ENCODE data around the gene FAM181B. TPM values are rescaled to one million over a fixed set of nuclear protein-coding genes. Genes with fewer than 3 reads are reported as not detected.
"Not testable (repeated sequence)": the region's sequence is repeated elsewhere in the genome, so short reads cannot be mapped to it uniquely, and the experiment has no call there.

The FAM181B gene
- total and polyA plus RNA-seq, 4 donors, result 1.3 to 1.9 (median 1.8) TPM

DNA sequence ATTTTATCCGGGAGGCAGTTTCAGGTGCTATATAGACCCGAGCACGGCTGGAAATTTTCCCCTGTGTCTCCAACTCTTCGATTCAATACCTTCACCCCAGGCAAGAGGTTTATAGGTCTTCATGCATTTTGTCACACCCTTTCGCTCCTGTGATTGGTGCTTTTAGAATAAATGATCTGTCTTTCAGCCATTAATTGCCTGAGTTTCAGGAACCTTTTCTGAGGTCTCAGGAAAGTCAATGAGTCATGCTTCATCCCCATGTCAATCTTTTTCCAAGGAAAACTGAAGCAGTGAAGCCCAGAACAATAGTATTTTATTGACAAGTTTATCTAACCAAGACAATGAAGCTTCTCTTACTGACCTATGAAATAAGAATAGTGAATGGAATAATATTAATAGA, 29.9 kb downstream of the FAM181B start:
- no peaks in the 10 kb centered on the region for H3K4me1 ChIP-seq (ENCODE audit: control insufficient read depth in 1 of 2, insufficient read depth in 2 of 2, low read length in 2 of 2)
- WGBS, 2 donors, result 85 to 89% methylated on average over 5 of the region's 5 CpGs
- intact Hi-C loops (cut with DNase I), result no loop called here

DNA sequence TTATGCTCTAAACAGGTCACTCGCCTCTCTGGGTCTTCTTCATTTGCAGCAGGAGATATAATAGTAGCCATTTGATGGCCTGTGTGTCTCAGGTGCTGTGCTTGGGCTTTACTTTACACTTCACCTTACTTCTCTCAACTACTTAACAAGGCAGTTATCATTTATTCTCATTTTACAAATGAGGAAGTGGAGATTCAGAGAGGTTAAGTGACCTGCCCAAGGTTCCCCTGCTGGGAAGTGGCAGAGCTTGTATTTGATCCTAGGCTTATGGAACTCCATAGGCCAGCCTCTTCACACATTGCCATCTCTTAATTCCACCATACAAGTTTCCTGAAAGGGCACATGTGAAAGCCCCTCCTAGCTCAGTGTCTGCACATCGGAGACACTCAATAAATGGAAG, 30.4 kb downstream of the FAM181B start:
- Histone ChIP-seq H3K36me3 (ENCODE audit: control insufficient read depth in 1 of 2, insufficient read depth in 2 of 2, low read length in 1 of 2) (no peaks in the 10 kb centered on the region), H3K27me3 (ENCODE audit: control insufficient read depth in 1 of 2, insufficient read depth in 2 of 2, low read length in 1 of 2) (no peaks in the 10 kb centered on the region), H3K9me3 (ENCODE audit: control insufficient read depth, low read length) (no peaks in the 10 kb centered on the region), H3K4me3 (ENCODE audit: low read length in 2 of 2) (no peak overlapping the region), H3K27ac (ENCODE audit: low read depth in 1 of 2, low read length in 2 of 2) (no peak overlapping the region), H3K4me1 (ENCODE audit: control insufficient read depth in 1 of 2, insufficient read depth in 2 of 2, low read length in 2 of 2) (no peaks in the 10 kb centered on the region)
- intact Hi-C loops (cut with DNase I), result no loop called here
- DNase-seq (no peak), ATAC-seq (ENCODE audit: low FRiP score) (no peak)
- WGBS, 2 donors, result 89 to 91% methylated on average over 2 of the region's 2 CpGs

More for the DNA sequence above, 29.9 kb downstream of the FAM181B start:
- no peak for ATAC-seq (ENCODE audit: low FRiP score)
- no peak overlapping the region for H3K27ac ChIP-seq (ENCODE audit: low read depth in 1 of 2, low read length in 2 of 2)
- H3K4me3 ChIP-seq (ENCODE audit: low read length in 2 of 2), result no peak overlapping the region
- DNase-seq, result no peak
- H3K27me3 ChIP-seq (ENCODE audit: control insufficient read depth in 1 of 2, insufficient read depth in 2 of 2, low read length in 1 of 2), result no peaks in the 10 kb centered on the region
- H3K36me3 ChIP-seq (ENCODE audit: control insufficient read depth in 1 of 2, insufficient read depth in 2 of 2, low read length in 1 of 2), result no peaks in the 10 kb centered on the region
- H3K9me3 ChIP-seq (ENCODE audit: control insufficient read depth, low read length), result no peaks in the 10 kb centered on the region

- ATAC-seq (ENCODE audit: low FRiP score) (no peak), DNase-seq (no peak)
These were observed 31.7 kb downstream of the FAM181B start for GRCh38 chr11:82701847-82702520.

GRCh38 chr11:82698576-82699352, 34.9 kb downstream of the FAM181B start:
- Histone ChIP-seq H3K27me3 (ENCODE audit: control insufficient read depth in 1 of 2, insufficient read depth in 2 of 2, low read length in 1 of 2) (no peaks in the 10 kb centered on the region), H3K27ac (ENCODE audit: low read depth in 1 of 2, low read length in 2 of 2) (no peak overlapping the region), H3K36me3 (ENCODE audit: control insufficient read depth in 1 of 2, insufficient read depth in 2 of 2, low read length in 1 of 2) (no peaks in the 10 kb centered on the region), H3K9me3 (ENCODE audit: control insufficient read depth, low read length) (no peaks in the 10 kb centered on the region), H3K4me1 (ENCODE audit: control insufficient read depth in 1 of 2, insufficient read depth in 2 of 2, low read length in 2 of 2) (no peaks in the 10 kb centered on the region), H3K4me3 (ENCODE audit: low read length in 2 of 2) (no peak overlapping the region)
- ATAC-seq (ENCODE audit: low FRiP score) (no peak), DNase-seq (no peak)
- intact Hi-C loops (cut with DNase I), result no loop called here
- WGBS, 2 donors, result 69 to 74% methylated on average over 6 of the region's 6 CpGs

More at GRCh38 chr11:82701847-82702520, 31.7 kb downstream of the FAM181B start:
- no peaks in the 10 kb centered on the region for H3K36me3 ChIP-seq (ENCODE audit: control insufficient read depth in 1 of 2, insufficient read depth in 2 of 2, low read length in 1 of 2)
- H3K9me3 ChIP-seq (ENCODE audit: control insufficient read depth, low read length), result no peaks in the 10 kb centered on the region
- H3K27ac ChIP-seq (ENCODE audit: low read depth in 1 of 2, low read length in 2 of 2), result no peak overlapping the region
- H3K27me3 ChIP-seq (ENCODE audit: control insufficient read depth in 1 of 2, insufficient read depth in 2 of 2, low read length in 1 of 2), result no peaks in the 10 kb centered on the region
- no peak overlapping the region for H3K4me3 ChIP-seq (ENCODE audit: low read length in 2 of 2)
- intact Hi-C loops (cut with DNase I), result no loop called here
- no peaks in the 10 kb centered on the region for H3K4me1 ChIP-seq (ENCODE audit: control insufficient read depth in 1 of 2, insufficient read depth in 2 of 2, low read length in 2 of 2)
- 50 to 51% methylated on average over 7 of the region's 7 CpGs for WGBS, 2 donors

GRCh38 chr11:82692981-82693380, 40.7 kb downstream of the FAM181B start:
- Histone ChIP-seq H3K4me3 (ENCODE audit: low read length in 2 of 2) (no peak overlapping the region), H3K27me3 (ENCODE audit: control insufficient read depth in 1 of 2, insufficient read depth in 2 of 2, low read length in 1 of 2) (no peaks in the 10 kb centered on the region), H3K9me3 (ENCODE audit: control insufficient read depth, low read length) (no peaks in the 10 kb centered on the region), H3K4me1 (ENCODE audit: control insufficient read depth in 1 of 2, insufficient read depth in 2 of 2, low read length in 2 of 2) (no peaks in the 10 kb centered on the region), H3K27ac (ENCODE audit: low read depth in 1 of 2, low read length in 2 of 2) (no peak overlapping the region), H3K36me3 (ENCODE audit: control insufficient read depth in 1 of 2, insufficient read depth in 2 of 2, low read length in 1 of 2) (no peaks in the 10 kb centered on the region)
- DNase-seq (no peak), ATAC-seq (ENCODE audit: low FRiP score) (no peak)
- intact Hi-C loops (cut with DNase I), result no loop called here

- H3K27me3 ChIP-seq (ENCODE audit: control insufficient read depth in 1 of 2, insufficient read depth in 2 of 2, low read length in 1 of 2); DNase-seq; H3K4me3 ChIP-seq (ENCODE audit: low read length in 2 of 2); ATAC-seq (ENCODE audit: low FRiP score); H3K4me1 ChIP-seq (ENCODE audit: control insufficient read depth in 1 of 2, insufficient read depth in 2 of 2, low read length in 2 of 2); H3K36me3 ChIP-seq (ENCODE audit: control insufficient read depth in 1 of 2, insufficient read depth in 2 of 2, low read length in 1 of 2); H3K9me3 ChIP-seq (ENCODE audit: control insufficient read depth, low read length); H3K27ac ChIP-seq (ENCODE audit: low read depth in 1 of 2, low read length in 2 of 2): not testable (repeated sequence)
- intact Hi-C loops (cut with DNase I), result loop anchor here (10.0 kb wide), 2 partner anchors 1125 to 1135 kb away; no protein-coding TSS in a partner anchor
- 92 to 98% methylated on average over 23 of the region's 23 CpGs for WGBS, 2 donors
These were observed 44.3 kb downstream of the FAM181B start for GRCh38 chr11:82689347-82689746.

- WGBS, 2 donors, result 32 to 41% methylated on average over 2 of the region's 2 CpGs
- intact Hi-C loops (cut with DNase I), result loop anchor here (10.0 kb wide), 2 partner anchors 1129 to 1139 kb away; no protein-coding TSS in a partner anchor
- H3K9me3 ChIP-seq (ENCODE audit: control insufficient read depth, low read length), result no peaks in the 10 kb centered on the region
These were observed 47.5 kb downstream of the FAM181B start for GRCh38 chr11:82686211-82686610.

DNA sequence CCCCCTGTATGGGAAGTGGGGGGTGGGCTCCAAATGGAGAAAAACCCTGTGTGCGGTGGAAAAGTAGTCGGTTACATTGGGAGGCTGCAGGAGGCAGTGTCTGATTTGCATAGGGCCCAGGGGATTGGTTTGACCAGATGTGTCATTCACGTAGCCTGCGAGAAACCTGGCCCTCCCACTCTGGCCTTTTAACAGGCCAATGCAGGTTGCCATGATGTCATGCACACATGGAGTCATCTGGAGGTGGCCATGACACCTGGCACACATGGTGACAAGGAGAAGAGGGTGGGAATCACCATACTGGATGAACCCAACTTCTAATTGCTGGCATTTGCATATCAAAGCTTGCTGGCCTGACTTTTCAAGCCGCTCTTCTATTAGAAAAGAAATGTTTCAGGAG, 50.6 kb downstream of the FAM181B start:
- Histone ChIP-seq H3K4me3 (ENCODE audit: low read length in 2 of 2) (no peak overlapping the region), H3K4me1 (ENCODE audit: control insufficient read depth in 1 of 2, insufficient read depth in 2 of 2, low read length in 2 of 2) (no peaks in the 10 kb centered on the region), H3K9me3 (ENCODE audit: control insufficient read depth, low read length) (no peaks in the 10 kb centered on the region), H3K27me3 (ENCODE audit: control insufficient read depth in 1 of 2, insufficient read depth in 2 of 2, low read length in 1 of 2) (peaks cover 0 to 2% of the 10 kb centered on the region in 2 donors), H3K27ac (ENCODE audit: low read depth in 1 of 2, low read length in 2 of 2) (no peak overlapping the region), H3K36me3 (ENCODE audit: control insufficient read depth in 1 of 2, insufficient read depth in 2 of 2, low read length in 1 of 2) (no peaks in the 10 kb centered on the region)
- no peak for ATAC-seq (ENCODE audit: low FRiP score)
- DNase-seq, result no peak
- 82 to 89% methylated on average over 5 of the region's 5 CpGs for WGBS, 2 donors
- intact Hi-C loops (cut with DNase I), result loop anchor here (10.0 kb wide), 2 partner anchors 1132 to 1142 kb away; no protein-coding TSS in a partner anchor

More at GRCh38 chr11:82686211-82686610, 47.5 kb downstream of the FAM181B start:
- DNase-seq (no peak), ATAC-seq (ENCODE audit: low FRiP score) (no peak)
- Histone ChIP-seq H3K4me1 (ENCODE audit: control insufficient read depth in 1 of 2, insufficient read depth in 2 of 2, low read length in 2 of 2) (no peaks in the 10 kb centered on the region), H3K27ac (ENCODE audit: low read depth in 1 of 2, low read length in 2 of 2) (no peak overlapping the region), H3K4me3 (ENCODE audit: low read length in 2 of 2) (no peak overlapping the region), H3K36me3 (ENCODE audit: control insufficient read depth in 1 of 2, insufficient read depth in 2 of 2, low read length in 1 of 2) (no peaks in the 10 kb centered on the region), H3K27me3 (ENCODE audit: control insufficient read depth in 1 of 2, insufficient read depth in 2 of 2, low read length in 1 of 2) (peaks cover 0 to 2% of the 10 kb centered on the region in 2 donors)

Data from aorta (tissue), 5 donors.